GM12865 (cell line): Measurements from ENCODE around the gene LGALSL.

Source experiments
- DNase-seq: peaks from one replicate; pipeline ENCODE4 v3.0.0; 2010; ENCODE audit warnings: low read depth
- H3K4me3 ChIP-seq: 2 replicates; pipeline ENCODE4 v1.5.1; 2011; ENCODE audit warnings: mild to moderate bottlenecking, low read depth, low read length, control low read depth
- TF ChIP-seq, protein P1 (sequence below): IDR thresholded peaks from 2 replicates; pipeline ENCODE4 v1.5.1; 2011; ENCODE audit warnings: low read length, control low read depth, low read depth, inconsistent platforms; ENCODE audit not compliant: insufficient read depth; ENCODE audit errors: missing control alignments

Gene LGALSL

DNA sequence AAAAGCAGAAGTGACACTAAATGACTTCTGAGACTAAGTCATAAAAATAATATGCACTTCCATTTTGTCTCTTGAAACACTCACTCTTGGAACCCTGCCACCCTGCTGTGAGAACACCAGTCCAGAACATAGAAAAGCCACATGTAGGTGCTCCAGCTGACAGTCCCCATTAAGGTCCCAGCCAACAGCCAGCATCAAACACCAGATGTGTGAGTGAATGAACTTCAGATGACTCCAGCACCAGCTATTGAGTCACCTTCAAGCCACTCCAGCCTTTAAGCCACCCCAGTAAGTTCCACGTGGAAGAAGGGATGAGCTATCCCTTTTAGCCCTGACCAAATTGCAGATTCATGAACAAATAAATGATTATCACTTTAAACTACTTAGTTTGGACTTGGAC is 31.5 kb upstream of the LGALSL start:
- TF ChIP-seq, protein P1, sequence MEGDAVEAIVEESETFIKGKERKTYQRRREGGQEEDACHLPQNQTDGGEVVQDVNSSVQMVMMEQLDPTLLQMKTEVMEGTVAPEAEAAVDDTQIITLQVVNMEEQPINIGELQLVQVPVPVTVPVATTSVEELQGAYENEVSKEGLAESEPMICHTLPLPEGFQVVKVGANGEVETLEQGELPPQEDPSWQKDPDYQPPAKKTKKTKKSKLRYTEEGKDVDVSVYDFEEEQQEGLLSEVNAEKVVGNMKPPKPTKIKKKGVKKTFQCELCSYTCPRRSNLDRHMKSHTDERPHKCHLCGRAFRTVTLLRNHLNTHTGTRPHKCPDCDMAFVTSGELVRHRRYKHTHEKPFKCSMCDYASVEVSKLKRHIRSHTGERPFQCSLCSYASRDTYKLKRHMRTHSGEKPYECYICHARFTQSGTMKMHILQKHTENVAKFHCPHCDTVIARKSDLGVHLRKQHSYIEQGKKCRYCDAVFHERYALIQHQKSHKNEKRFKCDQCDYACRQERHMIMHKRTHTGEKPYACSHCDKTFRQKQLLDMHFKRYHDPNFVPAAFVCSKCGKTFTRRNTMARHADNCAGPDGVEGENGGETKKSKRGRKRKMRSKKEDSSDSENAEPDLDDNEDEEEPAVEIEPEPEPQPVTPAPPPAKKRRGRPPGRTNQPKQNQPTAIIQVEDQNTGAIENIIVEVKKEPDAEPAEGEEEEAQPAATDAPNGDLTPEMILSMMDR, result no peak
- peak; percentile 33 for DNase-seq
- H3K4me3 ChIP-seq, result no peak overlapping the region

DNA sequence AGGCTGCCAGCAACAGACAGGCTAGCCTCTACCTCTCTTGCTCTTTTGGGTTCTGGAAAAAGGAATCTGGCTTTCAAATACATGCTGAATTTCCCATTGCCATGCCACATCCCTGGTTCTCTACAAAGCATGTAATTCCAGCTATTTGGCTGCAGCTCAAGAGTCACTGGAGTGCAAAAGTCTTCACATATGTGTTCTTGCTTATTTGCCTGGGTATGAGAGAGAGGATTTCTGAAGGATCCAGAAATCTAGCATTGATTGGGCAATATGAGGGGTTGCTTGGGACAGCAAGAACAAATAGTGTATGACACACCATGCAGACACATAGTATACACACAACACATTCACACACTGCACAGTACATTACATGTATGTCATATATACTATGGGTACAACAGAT is 30.7 kb upstream of the LGALSL start:
- TF ChIP-seq, protein P1, result no peak
- no peak overlapping the region for H3K4me3 ChIP-seq
- DNase-seq, result no peak

DNA sequence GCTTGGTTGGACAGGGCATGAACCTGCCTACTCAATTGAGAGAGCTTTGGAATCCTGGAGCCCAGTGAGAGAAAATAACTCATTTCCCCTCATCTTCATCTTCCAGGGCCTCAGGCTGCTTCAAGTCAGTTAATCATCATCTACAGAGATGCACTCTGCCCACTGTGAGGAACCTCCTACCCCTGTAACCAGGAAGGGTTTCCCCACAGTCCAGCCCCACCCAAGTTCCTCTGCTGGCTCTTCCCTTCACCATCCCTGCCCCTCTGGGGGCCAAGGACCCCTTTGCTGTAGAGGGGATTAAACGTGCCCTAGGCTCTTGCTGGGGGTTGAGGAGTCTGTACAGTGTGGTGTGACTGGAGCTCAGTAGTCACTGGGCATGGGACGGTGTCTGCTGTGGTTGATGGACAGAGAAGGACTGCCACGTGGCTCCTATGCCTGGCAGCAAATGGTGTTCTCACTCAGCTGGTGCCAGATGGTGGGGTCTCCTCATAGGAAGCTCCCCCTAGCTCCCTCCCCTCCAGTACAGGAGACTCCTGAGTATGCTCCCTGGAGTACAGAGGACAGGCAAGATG is 29.5 kb upstream of the LGALSL start:
- TF ChIP-seq, protein P1, result no peak
- DNase-seq, result no peak
- H3K4me3 ChIP-seq, result no peak overlapping the region

DNA sequence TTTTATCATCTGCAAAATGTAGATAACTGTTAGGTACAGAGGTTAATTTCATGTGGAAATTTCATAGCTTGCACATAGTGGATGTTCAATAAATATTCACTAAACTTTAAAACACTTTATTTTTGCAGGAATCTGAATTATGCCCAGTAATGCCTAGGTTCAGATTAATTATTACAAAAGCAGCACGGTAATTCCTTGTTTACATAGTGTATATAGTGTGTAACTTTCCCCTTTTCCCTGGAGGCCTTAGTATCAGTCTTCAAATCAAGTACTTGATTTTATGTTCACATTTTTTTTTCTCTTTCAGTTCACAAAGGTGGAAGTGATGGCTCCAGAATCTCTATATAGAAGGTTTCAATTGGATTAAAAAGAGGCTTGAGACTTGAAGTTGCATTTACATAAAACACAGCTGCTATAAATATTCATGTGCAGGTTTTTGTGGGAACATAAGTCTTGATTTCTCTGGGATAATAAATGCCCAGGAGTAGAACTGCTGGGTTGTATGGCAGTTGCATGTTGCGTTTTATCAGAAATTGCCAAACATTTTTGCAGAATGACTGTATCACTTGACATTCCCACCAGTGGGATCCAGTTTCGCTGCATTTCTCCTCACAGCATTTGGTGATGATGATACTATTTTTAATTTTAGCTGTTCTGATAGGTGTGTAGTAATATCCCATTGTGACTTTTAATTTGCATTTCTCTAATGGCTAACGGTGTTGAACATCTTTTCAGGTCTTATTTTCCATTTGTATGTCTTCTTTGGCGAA is 27.6 kb upstream of the LGALSL start:
- no peak for DNase-seq
- TF ChIP-seq, protein P1, result no peak
- no peak overlapping the region for H3K4me3 ChIP-seq

DNA sequence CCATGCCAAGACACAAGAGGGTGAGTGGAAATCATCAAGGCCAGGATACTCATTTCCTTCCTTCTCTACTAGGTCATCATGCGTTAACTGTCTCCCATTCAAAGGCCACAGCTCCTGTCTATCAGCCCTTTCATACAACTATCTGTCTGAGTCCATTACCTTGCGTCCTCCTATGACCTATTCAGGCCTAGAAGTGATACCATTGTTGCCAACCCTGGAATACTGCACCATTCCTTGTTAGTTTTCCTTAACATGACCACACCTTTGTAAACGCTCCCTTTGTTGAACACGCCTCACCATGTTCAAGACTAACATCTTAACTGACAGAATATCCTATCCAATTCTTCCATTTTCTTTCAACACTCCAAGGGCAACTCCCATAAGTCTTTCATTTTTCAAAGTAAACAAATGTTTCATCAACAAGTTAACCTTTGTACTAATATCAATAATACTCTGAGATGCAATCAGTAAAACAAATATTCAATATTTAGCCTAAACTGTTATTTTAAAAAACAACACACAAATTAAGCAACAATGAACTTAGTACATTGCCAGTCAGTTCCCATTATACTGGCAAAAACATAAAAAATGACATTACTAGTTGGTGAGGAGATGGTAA is 19.8 kb upstream of the LGALSL start:
- TF ChIP-seq, protein P1, result no peak
- no peak for DNase-seq
- H3K4me3 ChIP-seq, result no peak overlapping the region

DNA sequence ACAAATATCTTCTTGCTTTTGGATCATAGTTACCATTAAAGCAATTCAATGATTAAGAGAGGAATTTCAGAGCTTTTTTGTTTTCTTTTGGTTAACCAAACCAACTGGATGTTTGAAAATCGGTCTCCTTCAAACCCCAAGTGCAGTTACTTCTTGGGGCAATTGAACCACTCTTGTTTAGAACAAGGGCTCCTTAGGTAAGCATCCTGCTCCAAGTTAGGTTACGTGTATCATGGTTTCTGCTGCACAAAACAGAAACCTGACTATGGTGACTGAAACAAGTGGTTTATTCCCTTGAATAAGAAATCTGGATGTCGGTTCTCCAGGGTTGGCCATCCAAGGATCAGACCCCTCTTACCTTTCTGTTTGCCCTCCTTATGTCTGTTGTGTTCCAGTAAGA is 16.1 kb upstream of the LGALSL start:
- TF ChIP-seq, protein P1, result no peak
- no peak overlapping the region for H3K4me3 ChIP-seq
- DNase-seq, result no peak
